ENCODE results near the gene DSE. TPM values are rescaled to one million over a fixed set of nuclear protein-coding genes. Genes with fewer than 3 reads are reported as not detected.
A peak's percentile ranks its signal among the peaks of the same experiment; 100 is the strongest.

DSE gene
- total RNA-seq, 1 donor from 2014 or later, result 6.8 TPM

- no peak for DNase-seq (ENCODE audit: low read depth in 2 of 2)
Observed at GRCh38 chr6:116409756-116410155, 39.0 kb downstream of the DSE start.

GRCh38 chr6:116411284-116411623 lies 40.5 kb downstream of the DSE start:
- DNase-seq (ENCODE audit: low read depth in 2 of 2), result peak in 1 of 2 donors; percentile 15

GRCh38 chr6:116412270-116412669 lies 41.5 kb downstream of the DSE start:
- no peak for DNase-seq (ENCODE audit: low read depth in 2 of 2)

- DNase-seq (ENCODE audit: low read depth in 2 of 2), result no peak
Observed at GRCh38 chr6:116413357-116413756, 42.6 kb downstream of the DSE start.

- DNase-seq (ENCODE audit: low read depth in 2 of 2), result no peak
Observed at GRCh38 chr6:116417661-116418060, 46.9 kb downstream of the DSE start.

- no peak for DNase-seq (ENCODE audit: low read depth in 2 of 2)
Observed at GRCh38 chr6:116419069-116419786, 48.5 kb downstream of the DSE start.

- DNase-seq (ENCODE audit: low read depth in 2 of 2), result no peak
Observed at GRCh38 chr6:116420341-116420740, 49.6 kb downstream of the DSE start.

- DNase-seq (ENCODE audit: low read depth in 2 of 2), result no peak
Observed at GRCh38 chr6:116422238-116422637, 51.5 kb downstream of the DSE start.

- no peak for DNase-seq (ENCODE audit: low read depth in 2 of 2)
Observed at GRCh38 chr6:116424001-116424400, 53.3 kb downstream of the DSE start.

GRCh38 chr6:116426551-116426950 lies 55.8 kb downstream of the DSE start:
- no peak for DNase-seq (ENCODE audit: low read depth in 2 of 2)

- DNase-seq (ENCODE audit: low read depth in 2 of 2), result no peak
Observed at GRCh38 chr6:116429111-116429510, 58.4 kb downstream of the DSE start.

GRCh38 chr6:116430860-116431259 lies 60.1 kb downstream of the DSE start:
- DNase-seq (ENCODE audit: low read depth in 2 of 2), result no peak

GRCh38 chr6:116431964-116432595 lies 61.3 kb downstream of the DSE start:
- no peak for DNase-seq (ENCODE audit: low read depth in 2 of 2)

- DNase-seq (ENCODE audit: low read depth in 2 of 2), result no peak
Observed at GRCh38 chr6:116433206-116433712, 62.5 kb downstream of the DSE start.

- DNase-seq (ENCODE audit: low read depth in 2 of 2), result no peak
Observed at GRCh38 chr6:116434056-116434725, 63.4 kb downstream of the DSE start.

- DNase-seq (ENCODE audit: low read depth in 2 of 2), result no peak
Observed at GRCh38 chr6:116436586-116436985, 65.8 kb downstream of the DSE start.

GRCh38 chr6:116437656-116438055 lies 66.9 kb downstream of the DSE start:
- DNase-seq (ENCODE audit: low read depth in 2 of 2), result no peak

- DNase-seq (ENCODE audit: low read depth in 2 of 2), result peak in 1 of 2 donors; percentile 22
Observed at GRCh38 chr6:116438590-116439448, 68.1 kb downstream of the DSE start.

- no peak for DNase-seq (ENCODE audit: low read depth in 2 of 2)
Observed at GRCh38 chr6:116439522-116440051, 68.8 kb downstream of the DSE start.

- DNase-seq (ENCODE audit: low read depth in 2 of 2), result no peak
Observed at GRCh38 chr6:116443105-116443504, 72.4 kb downstream of the DSE start.

- peak in 1 of 2 donors; percentile 49 for DNase-seq (ENCODE audit: low read depth in 2 of 2)
Observed at GRCh38 chr6:116444092-116444491, 73.3 kb downstream of the DSE start.
